A673 (cell line): ENCODE results near the gene KANK3.

Experiments
- EZH2 ChIP-seq: fragments of 200-600 bp; sonication (generic); IDR thresholded peaks from 2 replicates; pipeline ENCODE4 v1.6.1; 2017; ENCODE audit warnings: borderline replicate concordance, low read depth, mild to moderate bottlenecking, mixed read lengths, antibody characterized with exemption, low read length; ENCODE audit not compliant: poor library complexity, severe bottlenecking
- TF ChIP-seq, protein P1 (sequence below): fragments of 300-800, 200-600 bp; sonication (generic); conservative IDR thresholded peaks from 2 replicates; pipeline ENCODE4 v1.5.1; 2017; ENCODE audit warnings: low read depth, mild to moderate bottlenecking, antibody characterized with exemption, low read length, moderate library complexity, mixed read lengths

GRCh38 chr19:8322638-8322997 is 20.4 kb downstream of the KANK3 start:
- no peak for TF ChIP-seq EZH2
- TF ChIP-seq, protein P1, sequence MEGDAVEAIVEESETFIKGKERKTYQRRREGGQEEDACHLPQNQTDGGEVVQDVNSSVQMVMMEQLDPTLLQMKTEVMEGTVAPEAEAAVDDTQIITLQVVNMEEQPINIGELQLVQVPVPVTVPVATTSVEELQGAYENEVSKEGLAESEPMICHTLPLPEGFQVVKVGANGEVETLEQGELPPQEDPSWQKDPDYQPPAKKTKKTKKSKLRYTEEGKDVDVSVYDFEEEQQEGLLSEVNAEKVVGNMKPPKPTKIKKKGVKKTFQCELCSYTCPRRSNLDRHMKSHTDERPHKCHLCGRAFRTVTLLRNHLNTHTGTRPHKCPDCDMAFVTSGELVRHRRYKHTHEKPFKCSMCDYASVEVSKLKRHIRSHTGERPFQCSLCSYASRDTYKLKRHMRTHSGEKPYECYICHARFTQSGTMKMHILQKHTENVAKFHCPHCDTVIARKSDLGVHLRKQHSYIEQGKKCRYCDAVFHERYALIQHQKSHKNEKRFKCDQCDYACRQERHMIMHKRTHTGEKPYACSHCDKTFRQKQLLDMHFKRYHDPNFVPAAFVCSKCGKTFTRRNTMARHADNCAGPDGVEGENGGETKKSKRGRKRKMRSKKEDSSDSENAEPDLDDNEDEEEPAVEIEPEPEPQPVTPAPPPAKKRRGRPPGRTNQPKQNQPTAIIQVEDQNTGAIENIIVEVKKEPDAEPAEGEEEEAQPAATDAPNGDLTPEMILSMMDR = no peak
